HG03095 (cell line): ENCODE measurements around the gene KCTD20.
"Not testable (repeated sequence)": the region's sequence is repeated elsewhere in the genome, so short reads cannot be mapped to it uniquely, and the experiment has no call there.

Source experiments
- ATAC-seq: cut with Tn5 transposase; IDR thresholded peaks from one replicate; pipeline ENCODE4 v1.9.1; 2021; ENCODE audit warnings: moderate library complexity; ENCODE audit not compliant: unreplicated experiment

Gene KCTD20

DNA sequence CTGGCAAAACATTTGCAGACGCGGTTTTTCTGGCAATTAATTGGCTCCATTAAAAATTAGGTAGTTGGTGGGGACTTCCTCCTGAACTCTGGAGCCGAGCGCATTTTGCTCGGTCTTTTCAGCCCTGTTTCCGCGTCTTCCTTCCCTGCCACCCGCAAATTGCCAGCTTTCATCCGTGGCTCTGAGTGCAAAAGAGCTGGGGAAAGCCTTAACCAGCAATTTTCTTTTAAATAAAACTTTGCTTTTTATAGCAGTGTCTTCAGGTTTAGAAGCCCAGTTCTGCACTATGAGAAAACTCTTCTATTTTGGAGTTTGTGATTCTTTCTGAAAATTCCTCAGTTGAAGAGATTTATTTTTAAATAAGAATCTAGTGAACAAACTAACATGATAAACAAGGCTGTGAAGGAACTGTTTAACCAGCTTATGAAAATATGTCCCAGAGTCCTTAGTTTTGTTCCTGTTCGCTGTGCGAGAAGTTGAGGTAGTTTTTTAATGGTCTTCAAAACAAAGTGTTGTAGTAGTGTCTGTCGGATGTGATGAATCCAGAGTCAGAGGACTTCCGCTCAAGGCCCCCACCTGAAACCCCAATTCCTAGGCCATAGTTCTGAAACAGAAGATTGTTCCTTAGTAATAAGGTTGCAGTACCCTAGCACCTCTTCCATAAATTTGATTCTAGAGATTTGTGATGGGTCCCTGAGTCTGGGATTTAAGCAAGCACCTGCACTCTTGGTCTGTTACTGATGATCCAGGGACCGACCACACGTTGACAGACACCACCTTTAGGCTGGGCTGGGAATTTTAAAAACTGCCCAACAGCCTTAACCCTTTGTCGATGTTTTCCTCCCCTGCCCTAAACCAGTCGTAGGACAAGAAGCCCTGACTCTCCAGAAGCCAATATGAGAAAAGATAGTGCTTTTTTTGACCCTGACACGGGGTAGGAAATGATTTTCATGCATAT is 950 bp downstream of the KCTD20 start:
- no peak for ATAC-seq

DNA sequence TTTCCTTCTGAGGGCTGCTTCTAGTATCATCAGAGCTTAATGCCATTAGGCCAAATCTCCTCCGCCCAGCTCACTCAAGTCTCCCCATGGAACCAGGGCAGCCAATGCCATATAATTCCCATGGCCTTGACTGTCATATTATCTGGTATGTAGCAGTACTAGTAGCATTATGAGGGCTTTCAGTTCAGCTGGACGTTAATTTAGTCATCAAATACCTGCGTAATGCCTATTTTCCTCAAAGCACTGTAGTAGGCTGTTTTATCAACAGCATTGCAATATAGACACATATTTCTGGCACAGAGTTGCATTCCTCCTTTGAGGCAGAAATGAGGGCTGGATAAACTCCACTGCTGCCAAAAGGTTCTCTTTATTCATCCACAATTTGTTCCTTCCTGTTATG is 1.7 kb downstream of the KCTD20 start:
- no peak for ATAC-seq

DNA sequence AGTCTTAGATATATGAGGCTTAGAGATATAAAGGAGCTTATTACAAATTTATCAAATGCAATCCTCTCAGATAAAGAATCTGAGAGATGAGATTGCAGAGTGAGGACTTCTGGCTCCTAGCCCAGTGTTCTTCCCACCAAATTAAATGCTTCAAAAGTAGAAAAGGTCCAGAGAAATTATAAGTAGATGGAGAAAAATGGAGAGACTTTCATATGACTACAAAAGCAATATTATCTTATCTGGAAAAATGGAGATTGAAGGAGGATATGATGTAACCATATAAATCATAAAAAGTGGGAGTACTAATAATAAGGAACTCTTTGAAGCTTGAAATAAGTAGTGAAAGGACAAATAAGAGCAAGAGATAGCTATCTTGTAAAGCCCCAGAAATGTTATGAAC is 2.8 kb downstream of the KCTD20 start:
- no peak for ATAC-seq

DNA sequence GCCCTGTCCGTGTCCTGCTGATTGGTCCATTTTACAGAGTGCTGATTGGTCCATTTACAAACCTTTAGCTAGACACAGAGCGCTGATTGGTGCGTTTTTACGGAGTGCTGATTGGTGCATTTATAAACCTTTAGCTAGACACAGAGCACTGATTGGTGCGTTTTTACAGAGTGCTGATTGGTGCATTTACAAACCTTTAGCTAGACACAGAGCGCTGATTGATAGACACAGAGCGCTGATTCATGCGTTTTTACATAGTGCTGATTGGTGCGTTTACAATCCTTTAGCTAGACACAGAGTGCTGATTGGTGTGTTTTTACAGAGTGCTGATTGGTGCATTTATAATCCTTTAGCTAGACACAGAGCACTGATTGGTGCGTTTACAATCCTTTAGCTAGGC is 6.4 kb downstream of the KCTD20 start:
- ATAC-seq: not testable (repeated sequence)

- not testable (repeated sequence) for ATAC-seq
Observed at GRCh38 chr6:36452897-36453296, 10.1 kb downstream of the KCTD20 start.

- ATAC-seq: no peak
Observed at GRCh38 chr6:36455486-36456027, 12.8 kb downstream of the KCTD20 start.

- no peak for ATAC-seq
Observed at GRCh38 chr6:36459501-36459900, 16.7 kb downstream of the KCTD20 start.

GRCh38 chr6:36460916-36461315 is 18.1 kb downstream of the KCTD20 start:
- no peak for ATAC-seq

GRCh38 chr6:36461646-36462045 is 18.8 kb downstream of the KCTD20 start:
- ATAC-seq: no peak

GRCh38 chr6:36463676-36464075 is 20.9 kb downstream of the KCTD20 start:
- no peak for ATAC-seq

- no peak for ATAC-seq
Observed at GRCh38 chr6:36464233-36464632, 21.4 kb downstream of the KCTD20 start.

DNA sequence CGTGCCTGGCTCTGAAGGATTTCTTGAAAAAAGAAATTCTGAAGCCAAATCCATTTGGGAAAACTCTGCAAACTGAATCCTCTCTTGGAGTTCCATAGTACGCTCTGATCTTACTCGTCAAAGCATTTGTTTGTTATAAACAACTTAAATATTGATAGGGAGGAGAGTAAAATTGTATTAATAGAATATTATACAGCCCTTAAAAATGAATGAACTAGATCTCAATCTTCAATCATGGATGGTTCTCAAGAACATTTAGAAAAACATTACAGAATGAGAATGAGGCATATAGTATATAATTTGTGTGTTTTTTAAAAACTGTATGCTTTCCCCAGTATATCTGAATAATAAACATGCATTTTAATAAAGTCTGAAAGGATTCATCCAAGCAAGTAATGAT is 24.8 kb downstream of the KCTD20 start:
- ATAC-seq: no peak

DNA sequence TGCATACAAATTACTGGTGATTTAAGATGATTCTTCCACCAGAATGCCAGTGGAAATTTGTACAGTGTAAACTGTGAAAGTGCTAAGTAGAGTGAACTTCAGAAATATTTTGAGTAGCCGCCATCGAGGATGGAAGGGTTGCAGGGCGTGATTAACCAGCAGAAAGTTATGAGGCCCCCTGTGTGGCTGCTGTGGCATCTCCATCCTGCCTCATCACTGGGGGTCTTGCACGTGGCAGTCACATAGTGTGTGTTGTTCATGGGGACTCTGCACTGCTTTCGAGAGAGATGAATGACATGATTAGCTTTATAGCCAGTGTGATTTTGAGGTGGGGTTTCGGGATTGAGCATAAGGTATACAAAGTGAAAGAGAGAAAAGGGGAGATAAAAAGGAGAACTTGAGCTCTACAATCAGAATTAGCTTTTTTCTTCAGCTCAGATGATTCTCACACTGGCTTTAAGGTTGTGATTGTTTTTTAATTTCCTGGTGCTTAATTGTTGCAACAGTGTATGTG is 26.4 kb downstream of the KCTD20 start:
- ATAC-seq: no peak

- no peak for ATAC-seq
Observed at GRCh38 chr6:36469946-36470345, 27.1 kb downstream of the KCTD20 start.

DNA sequence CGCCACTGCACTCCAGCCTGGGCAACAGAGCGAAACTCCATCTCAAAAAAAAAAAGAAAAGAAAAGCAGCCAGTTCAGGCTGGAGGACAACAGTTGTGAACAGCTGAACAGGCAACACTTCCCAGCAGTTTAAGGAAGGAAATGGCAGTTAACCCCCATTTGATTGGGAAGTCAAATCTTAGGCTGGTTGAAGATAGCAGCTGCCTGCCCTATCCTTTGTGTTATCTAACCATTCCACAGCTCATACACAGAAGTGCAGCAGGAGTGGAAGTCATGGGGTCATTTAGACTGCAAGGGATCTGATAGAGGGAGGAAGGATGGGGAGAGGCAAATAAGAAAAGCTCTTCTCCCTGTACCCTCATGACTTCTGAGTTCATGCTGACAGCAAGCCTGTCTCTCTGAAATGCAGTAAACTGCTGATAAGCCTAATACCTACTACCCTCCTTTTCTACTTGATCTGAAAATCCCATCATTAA is 35.3 kb downstream of the KCTD20 start:
- ATAC-seq: no peak

GRCh38 chr6:36479256-36479655 is 36.5 kb downstream of the KCTD20 start:
- no peak for ATAC-seq

GRCh38 chr6:36483326-36483725 is 40.5 kb downstream of the KCTD20 start:
- ATAC-seq: not testable (repeated sequence)

GRCh38 chr6:36484736-36485135 is 41.9 kb downstream of the KCTD20 start:
- no peak for ATAC-seq

- ATAC-seq: no peak
Observed at GRCh38 chr6:36487698-36488097, 44.9 kb downstream of the KCTD20 start.

GRCh38 chr6:36488221-36488620 is 45.4 kb downstream of the KCTD20 start:
- no peak for ATAC-seq

- ATAC-seq: no peak
Observed at GRCh38 chr6:36489426-36489825, 46.6 kb downstream of the KCTD20 start.

GRCh38 chr6:36491378-36491965 is 48.7 kb downstream of the KCTD20 start:
- no peak for ATAC-seq
